ENCODE results near the gene MRI1. TPM values are rescaled to one million over a fixed set of nuclear protein-coding genes. Genes with fewer than 3 reads are reported as not detected.

The MRI1 gene
- total RNA-seq, 4 donors from 2014 or later, result 28.2 to 60.2 (median 38.5) TPM

DNA sequence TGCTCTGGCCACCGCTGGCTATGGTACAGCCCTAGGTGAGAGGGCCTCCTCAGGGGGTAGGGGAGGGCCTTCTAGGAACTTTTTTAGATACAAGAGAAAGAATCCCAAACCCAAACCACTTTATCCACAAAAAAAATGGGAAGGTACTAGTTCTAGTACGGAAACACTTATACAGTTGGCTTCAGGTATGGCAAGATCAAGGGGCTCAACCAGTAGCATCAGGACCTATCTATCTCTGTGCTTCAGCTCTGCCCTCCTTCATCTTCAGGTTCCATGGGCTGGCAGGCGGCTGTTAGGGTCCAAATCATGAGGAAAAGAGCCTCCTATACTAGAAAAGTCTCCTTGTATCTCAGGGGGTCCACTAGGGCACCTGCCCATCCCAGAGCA lies 1.8 kb downstream of the MRI1 start:
- Histone ChIP-seq H3K9me3 (no peaks in the 10 kb centered on the region), H3K4me1 (peaks cover 4 to 33% (median 23%) of the 10 kb centered on the region in 4 donors), H3K27ac (replicated peaks in 1 of 4) (peak overlapping the region in 2 of 4 donors; percentile 75 to 82), H3K27me3 (no peaks in the 10 kb centered on the region), H3K36me3 (peaks cover 35 to 60% (median 51%) of the 10 kb centered on the region in 4 donors), H3K4me3 (no peak overlapping the region)
- intact Hi-C loops (cut with DNase I), result no loop called here
- WGBS, result 91% methylated on average over 3 of the region's 3 CpGs
- DNase-seq (ENCODE audit: extremely low spot score), result no peak
- TF ChIP-seq POLR2A (IDR thresholded peaks at IDR 0.05; ENCODE audit: low read depth), result no peak
- no peak for TF ChIP-seq EP300 (IDR thresholded peaks at IDR 0.05)
- TF ChIP-seq CTCF (IDR thresholded peaks at IDR 0.05), result no peak
- no peak for TF ChIP-seq POLR2AphosphoS5 (IDR thresholded peaks at IDR 0.05)

DNA sequence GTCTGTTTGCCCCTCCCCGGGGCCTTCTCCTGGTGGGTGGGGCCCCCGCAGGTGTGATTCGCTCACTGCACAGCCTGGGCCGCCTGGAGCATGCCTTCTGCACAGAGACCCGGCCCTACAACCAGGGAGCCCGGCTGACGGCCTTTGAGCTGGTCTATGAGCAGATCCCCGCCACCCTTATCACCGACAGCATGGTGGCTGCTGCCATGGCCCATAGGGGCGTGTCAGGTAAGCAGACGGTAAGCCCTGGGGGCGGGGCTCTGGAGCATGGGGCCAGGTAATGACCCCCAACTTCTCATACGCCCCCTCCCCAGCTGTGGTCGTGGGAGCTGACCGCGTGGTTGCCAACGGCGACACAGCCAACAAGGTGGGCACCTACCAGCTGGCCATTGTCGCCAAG lies 4.2 kb downstream of the MRI1 start:
- TF ChIP-seq POLR2AphosphoS5 (IDR thresholded peaks at IDR 0.05) (no peak), POLR2A (IDR thresholded peaks at IDR 0.05; ENCODE audit: low read depth) (no peak), EP300 (IDR thresholded peaks at IDR 0.05) (no peak), CTCF (IDR thresholded peaks at IDR 0.05) (no peak)
- no peak for DNase-seq (ENCODE audit: extremely low spot score)
- intact Hi-C loops (cut with DNase I), result no loop called here
- no peak overlapping the region for H3K27ac ChIP-seq (replicated peaks in 1 of 4)
- H3K4me1 ChIP-seq, result peaks cover 4 to 27% (median 21%) of the 10 kb centered on the region in 4 donors
- H3K36me3 ChIP-seq, result peaks cover 13 to 57% (median 39%) of the 10 kb centered on the region in 4 donors
- H3K9me3 ChIP-seq, result no peaks in the 10 kb centered on the region
- H3K4me3 ChIP-seq, result no peak overlapping the region
- no peaks in the 10 kb centered on the region for H3K27me3 ChIP-seq
- no CpG with 5 or more reads among the region's 19 CpGs for WGBS

- H3K36me3 ChIP-seq, result peaks cover 13 to 57% (median 39%) of the 10 kb centered on the region in 4 donors
- WGBS, result 92% methylated on average over 16 of the region's 16 CpGs
- intact Hi-C loops (cut with DNase I), result no loop called here
- H3K9me3 ChIP-seq, result no peaks in the 10 kb centered on the region
- no peak overlapping the region for H3K27ac ChIP-seq (replicated peaks in 1 of 4)
- TF ChIP-seq POLR2AphosphoS5 (IDR thresholded peaks at IDR 0.05) (no peak), CTCF (IDR thresholded peaks at IDR 0.05) (no peak), EP300 (IDR thresholded peaks at IDR 0.05) (no peak), POLR2A (IDR thresholded peaks at IDR 0.05; ENCODE audit: low read depth) (no peak)
- H3K4me3 ChIP-seq, result no peak overlapping the region
- DNase-seq (ENCODE audit: extremely low spot score), result no peak
- peaks cover 11 to 30% (median 23%) of the 10 kb centered on the region in 4 donors for H3K4me1 ChIP-seq
- no peaks in the 10 kb centered on the region for H3K27me3 ChIP-seq
These were observed 5.8 kb downstream of the MRI1 start for GRCh38 chr19:13770013-13770635.

- H3K4me3 ChIP-seq, result peak within 1 kb of the TSS; percentile 72 to 95 (median 78)
- peak within 1 kb of the TSS; percentile 91 to 97 (median 92) for H3K27ac ChIP-seq (replicated peaks in 1 of 4)
- DNase-seq (ENCODE audit: extremely low spot score), result peak; percentile 97
- intact Hi-C loops (cut with DNase I), result no loop called here
- TF ChIP-seq EP300 (IDR thresholded peaks at IDR 0.05), result no peak
- TF ChIP-seq POLR2A (IDR thresholded peaks at IDR 0.05; ENCODE audit: low read depth), result peak; percentile 90
- peak in 1 of 3 experiments; percentile 41 for TF ChIP-seq CTCF (IDR thresholded peaks at IDR 0.05)
- peak; percentile 99 to 100 for TF ChIP-seq POLR2AphosphoS5 (IDR thresholded peaks at IDR 0.05)
- peaks cover 14 to 31% (median 27%) of the 10 kb centered on the region in 4 donors for H3K4me1 ChIP-seq
- H3K9me3 ChIP-seq, result no peaks in the 10 kb centered on the region
- 1% methylated on average over 58 of the region's 61 CpGs for WGBS
- peaks cover 24 to 72% (median 51%) of the 10 kb centered on the region in 4 donors for H3K36me3 ChIP-seq
- H3K27me3 ChIP-seq, result no peaks in the 10 kb centered on the region
These were observed 10.2 kb downstream of the MRI1 start, which contains the start of gene C19orf53 for GRCh38 chr19:13774217-13775191. TSS of gene C19orf53 (plus strand) at chr19:13774456. CDS start at chr19:13774478, 22 bp downstream.
